HG02852 (cell line): ENCODE data around the gene PRR20G.
"Not testable (repeated sequence)": the region's sequence is repeated elsewhere in the genome, so short reads cannot be mapped to it uniquely, and the experiment has no call there.

ENCODE experiments used
- ATAC-seq: cut with Tn5 transposase; IDR thresholded peaks from one replicate; pipeline ENCODE4 v1.9.1; 2021; ENCODE audit warnings: mild to moderate bottlenecking, moderate library complexity; ENCODE audit not compliant: unreplicated experiment

The PRR20G gene

GRCh38 chr3:127287840-127288239, at the start of gene PRR20G:
Gene PRR20G, minus strand, starts transcription at chr3:127288046. Its CDS starts 681 bp downstream, at chr3:127287365.
- no peak for ATAC-seq

DNA sequence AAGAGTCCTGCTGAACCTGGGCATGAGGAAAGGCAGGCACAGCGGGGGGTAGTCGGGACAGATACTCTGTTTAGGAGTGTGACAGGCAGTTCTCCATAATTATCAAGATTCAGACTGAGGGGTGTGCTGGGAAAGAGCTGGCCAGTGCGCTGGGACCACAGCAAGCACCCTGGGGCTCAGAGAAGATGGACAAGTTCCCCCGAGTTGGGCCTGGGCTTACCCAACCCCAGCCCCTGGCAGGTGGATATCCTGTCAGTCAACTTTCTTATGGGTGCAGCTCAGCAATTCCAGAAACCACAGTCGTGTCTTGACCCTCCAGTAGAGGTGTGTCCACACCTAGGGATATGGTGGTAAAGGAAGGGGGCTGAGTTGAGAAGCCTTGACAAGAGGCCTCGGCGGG, 49.2 kb upstream of the PRR20G start:
- ATAC-seq: no peak

- ATAC-seq: no peak
Measured at GRCh38 chr3:127336101-127336500, 48.3 kb upstream of the PRR20G start.

- ATAC-seq: no peak
Measured at GRCh38 chr3:127330385-127330784, 42.5 kb upstream of the PRR20G start.

DNA sequence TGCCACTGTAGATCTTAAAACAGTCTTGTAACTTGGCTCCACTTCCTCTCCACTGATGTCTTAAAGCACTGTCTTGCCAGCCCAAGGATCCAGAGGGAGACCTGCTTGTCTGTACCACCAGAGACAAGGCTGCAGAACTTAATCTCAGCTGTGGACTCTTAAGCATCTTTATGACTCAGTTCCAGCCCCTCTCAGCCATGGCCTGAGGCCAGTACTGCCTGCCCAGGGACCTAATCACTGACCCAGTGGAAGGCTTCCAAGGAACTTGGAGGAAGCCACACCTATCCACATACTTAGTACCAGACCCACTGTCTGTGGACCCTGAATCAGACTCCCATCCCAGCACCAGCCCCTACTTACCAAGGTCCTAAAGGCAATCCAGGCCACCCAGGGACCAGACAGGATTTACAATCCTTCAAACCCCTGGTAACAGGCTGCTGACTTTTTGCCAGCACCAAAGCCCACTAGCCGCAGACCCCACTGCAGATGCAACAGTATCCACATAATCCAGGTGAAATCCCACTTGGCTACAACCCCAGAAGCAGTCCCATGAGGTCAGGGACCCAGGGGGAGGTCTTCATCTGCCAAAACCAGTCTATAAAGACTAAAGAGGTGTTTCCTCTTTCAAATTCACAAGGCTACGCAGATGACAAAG, 41.9 kb upstream of the PRR20G start:
- no peak for ATAC-seq

DNA sequence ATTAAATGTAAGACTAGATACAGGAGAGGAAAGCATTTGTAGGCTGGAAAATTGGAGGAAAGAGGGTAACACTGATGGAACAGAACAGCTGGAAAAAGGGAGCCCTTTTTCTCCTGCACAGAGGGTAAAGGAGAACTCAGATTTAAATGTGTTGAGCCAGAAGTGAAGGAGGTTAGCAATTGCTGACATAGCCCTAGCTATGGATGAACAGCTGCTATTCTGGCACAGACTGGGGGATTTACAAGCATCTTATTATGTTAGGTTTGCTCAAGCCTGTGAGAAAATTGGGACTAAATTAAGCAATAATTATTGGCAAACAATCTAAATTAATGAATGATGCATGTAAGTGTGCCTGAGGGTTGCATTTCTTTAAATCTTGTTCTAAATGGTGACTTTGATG, 40.6 kb upstream of the PRR20G start:
- no peak for ATAC-seq

DNA sequence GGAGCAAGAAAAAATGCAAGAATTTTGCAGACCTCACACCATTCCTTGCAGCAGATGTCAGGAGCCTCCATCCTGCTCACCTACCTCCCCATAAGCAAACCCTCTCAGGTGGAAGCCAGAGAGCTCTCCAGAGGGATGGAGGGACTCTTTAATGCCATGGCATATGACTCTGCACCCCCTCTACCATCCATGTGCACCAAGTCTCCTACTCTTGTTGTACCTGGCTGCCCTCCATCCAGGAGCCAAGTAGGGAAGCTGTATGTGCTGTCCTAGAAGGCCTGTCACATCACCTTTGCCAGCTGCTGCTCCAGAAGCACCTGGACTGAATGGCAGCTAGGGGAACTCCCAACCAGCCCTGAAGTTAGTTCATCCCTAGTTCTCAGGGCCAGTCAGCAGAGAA, 38.5 kb upstream of the PRR20G start:
- no peak for ATAC-seq

GRCh38 chr3:127325629-127325961, 37.7 kb upstream of the PRR20G start:
- ATAC-seq: no peak

GRCh38 chr3:127324913-127325628, 37.2 kb upstream of the PRR20G start:
- no peak for ATAC-seq

GRCh38 chr3:127324076-127324475, 36.2 kb upstream of the PRR20G start:
- ATAC-seq: no peak

GRCh38 chr3:127323581-127323980, 35.7 kb upstream of the PRR20G start:
- ATAC-seq: no peak

DNA sequence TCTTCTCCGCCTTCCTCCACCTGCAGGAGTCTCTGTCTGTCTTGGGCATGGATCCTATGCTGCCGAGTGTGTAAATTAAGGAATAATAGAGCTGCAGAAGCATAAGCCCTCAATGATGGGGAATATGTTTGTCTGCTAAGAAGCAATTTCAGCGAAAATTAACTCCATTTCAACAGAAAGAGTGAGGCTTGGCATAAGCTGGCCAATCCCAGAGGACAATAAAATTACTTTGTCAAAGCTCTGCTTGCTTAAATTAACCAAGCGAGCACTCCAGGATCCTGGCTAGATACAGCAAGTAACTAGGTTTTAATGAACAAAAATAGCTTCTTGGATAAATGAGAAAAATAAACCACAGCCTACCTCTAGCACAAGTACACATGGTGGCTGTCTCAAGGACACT, 33.5 kb upstream of the PRR20G start:
- no peak for ATAC-seq

GRCh38 chr3:127320529-127321121, 32.8 kb upstream of the PRR20G start:
- no peak for ATAC-seq

DNA sequence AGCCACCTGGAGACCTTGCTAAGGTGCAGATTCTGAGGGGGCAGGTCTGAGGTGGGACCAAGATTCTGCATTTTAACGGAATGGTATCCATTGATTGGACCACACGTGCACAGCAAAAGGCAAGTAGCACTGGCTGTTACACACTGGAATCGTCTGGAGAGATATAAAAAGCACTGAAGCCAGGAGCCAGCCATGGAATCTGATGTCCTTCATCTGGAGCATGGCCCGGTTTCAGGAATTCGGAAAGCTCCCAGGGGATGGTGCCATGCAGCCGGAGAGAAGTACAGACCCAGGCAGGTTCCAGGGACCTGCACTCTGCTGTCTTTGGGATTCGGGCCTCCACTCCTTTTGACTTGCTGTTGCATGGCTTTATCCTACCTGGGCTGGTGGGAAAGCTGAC, 28.8 kb upstream of the PRR20G start:
- no peak for ATAC-seq

GRCh38 chr3:127312818-127313217, 25.0 kb upstream of the PRR20G start:
- ATAC-seq: no peak

GRCh38 chr3:127308821-127309220, 21.0 kb upstream of the PRR20G start:
- ATAC-seq: not testable (repeated sequence)

DNA sequence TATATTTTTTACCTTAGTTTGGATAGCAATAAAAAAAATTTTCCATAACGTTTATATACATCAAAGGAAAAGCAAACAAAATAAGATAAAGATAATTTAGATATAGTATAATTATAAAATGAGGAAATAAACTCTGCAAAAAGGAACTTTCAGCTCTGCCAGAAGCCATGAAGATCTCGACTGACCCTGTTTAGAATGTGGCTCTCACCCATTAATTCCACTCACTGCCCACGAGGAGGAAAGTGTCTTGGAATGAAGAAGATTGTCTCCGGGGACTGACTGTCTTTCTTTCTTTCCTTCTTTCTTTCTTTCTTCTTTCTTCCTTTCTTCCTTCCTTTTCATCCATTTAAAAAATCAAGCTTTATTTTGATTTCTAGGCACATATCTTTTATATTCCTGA, 20.1 kb upstream of the PRR20G start:
- ATAC-seq: no peak

DNA sequence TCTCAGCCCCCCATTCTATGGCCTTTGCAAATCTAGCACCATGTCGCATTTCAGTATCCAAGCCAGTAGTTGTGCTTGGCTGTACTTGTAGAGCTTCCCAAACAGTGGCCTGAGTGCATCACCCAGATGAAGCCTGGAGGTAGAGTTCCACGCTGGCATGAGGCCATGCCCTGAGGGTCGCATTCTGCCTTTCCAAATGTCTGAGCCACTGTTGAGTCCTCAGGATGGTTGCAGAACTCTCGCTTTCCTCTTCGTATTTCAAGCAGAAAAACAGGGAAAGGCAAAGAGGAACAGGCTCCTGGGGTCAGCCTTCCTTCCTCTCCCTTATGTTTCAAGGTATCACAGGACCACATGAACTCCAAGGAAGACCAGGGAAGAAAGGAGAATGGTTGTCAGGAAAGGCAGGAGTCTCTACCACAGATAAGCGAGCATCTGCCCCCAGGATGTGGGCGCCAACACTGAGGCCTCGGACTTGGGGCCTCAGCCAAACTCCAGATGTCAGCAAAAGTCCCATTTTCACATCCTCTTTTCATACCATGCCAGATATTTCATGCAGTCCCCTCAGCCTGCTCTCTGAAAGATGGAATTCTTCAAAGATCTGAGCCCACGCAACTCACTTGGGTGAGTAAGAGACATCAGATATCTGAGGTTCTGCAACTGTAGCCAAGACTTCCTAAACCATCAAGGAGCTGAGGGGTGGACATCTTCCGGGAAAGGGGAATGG, 19.4 kb upstream of the PRR20G start:
- no peak for ATAC-seq

- no peak for ATAC-seq
Measured at GRCh38 chr3:127306361-127307111, 18.7 kb upstream of the PRR20G start.

DNA sequence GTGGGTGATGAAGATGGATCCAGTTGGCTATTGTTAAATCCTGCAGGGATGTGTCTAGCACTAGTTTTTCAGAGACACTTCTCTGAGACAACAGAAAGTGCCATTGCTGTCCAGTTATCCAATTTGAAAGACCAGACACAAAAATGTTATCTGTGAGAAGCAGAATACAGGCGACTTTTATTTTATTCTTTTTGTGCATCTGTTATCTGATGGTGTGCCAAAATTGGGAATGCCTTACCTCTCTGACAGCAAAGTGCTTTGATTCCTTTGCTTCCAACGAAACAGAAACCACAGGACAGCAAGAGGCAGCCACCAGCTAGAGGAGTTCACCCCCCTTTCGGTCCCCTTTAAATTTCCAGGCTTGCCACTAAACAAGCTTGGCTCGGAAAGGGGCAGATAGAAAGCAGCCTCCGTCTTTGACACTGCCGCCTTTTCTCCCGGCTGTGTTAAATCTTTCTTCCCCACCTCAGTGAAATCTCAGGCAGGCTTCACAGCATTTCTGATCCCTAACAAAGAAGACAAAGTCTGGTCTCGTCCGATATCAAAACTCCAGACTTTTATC, 17.7 kb upstream of the PRR20G start:
- ATAC-seq: no peak
